Epidermal melanocyte (primary cell): ENCODE measurements around the gene VWA7.
A peak's percentile ranks its signal among the peaks of the same experiment; 100 is the strongest.
"Not testable (repeated sequence)": the region's sequence is repeated elsewhere in the genome, so short reads cannot be mapped to it uniquely, and the experiment has no call there.

Source experiments
- DNase-seq: peaks from one replicate; pipeline ENCODE4 v3.0.0; 2011; ENCODE audit warnings: low spot score; ENCODE audit not compliant: insufficient read length

The VWA7 gene, protein sequence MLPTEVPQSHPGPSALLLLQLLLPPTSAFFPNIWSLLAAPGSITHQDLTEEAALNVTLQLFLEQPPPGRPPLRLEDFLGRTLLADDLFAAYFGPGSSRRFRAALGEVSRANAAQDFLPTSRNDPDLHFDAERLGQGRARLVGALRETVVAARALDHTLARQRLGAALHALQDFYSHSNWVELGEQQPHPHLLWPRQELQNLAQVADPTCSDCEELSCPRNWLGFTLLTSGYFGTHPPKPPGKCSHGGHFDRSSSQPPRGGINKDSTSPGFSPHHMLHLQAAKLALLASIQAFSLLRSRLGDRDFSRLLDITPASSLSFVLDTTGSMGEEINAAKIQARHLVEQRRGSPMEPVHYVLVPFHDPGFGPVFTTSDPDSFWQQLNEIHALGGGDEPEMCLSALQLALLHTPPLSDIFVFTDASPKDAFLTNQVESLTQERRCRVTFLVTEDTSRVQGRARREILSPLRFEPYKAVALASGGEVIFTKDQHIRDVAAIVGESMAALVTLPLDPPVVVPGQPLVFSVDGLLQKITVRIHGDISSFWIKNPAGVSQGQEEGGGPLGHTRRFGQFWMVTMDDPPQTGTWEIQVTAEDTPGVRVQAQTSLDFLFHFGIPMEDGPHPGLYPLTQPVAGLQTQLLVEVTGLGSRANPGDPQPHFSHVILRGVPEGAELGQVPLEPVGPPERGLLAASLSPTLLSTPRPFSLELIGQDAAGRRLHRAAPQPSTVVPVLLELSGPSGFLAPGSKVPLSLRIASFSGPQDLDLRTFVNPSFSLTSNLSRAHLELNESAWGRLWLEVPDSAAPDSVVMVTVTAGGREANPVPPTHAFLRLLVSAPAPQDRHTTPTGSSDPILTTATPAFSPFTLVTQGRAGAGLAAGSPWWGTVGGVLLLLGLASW

DNA sequence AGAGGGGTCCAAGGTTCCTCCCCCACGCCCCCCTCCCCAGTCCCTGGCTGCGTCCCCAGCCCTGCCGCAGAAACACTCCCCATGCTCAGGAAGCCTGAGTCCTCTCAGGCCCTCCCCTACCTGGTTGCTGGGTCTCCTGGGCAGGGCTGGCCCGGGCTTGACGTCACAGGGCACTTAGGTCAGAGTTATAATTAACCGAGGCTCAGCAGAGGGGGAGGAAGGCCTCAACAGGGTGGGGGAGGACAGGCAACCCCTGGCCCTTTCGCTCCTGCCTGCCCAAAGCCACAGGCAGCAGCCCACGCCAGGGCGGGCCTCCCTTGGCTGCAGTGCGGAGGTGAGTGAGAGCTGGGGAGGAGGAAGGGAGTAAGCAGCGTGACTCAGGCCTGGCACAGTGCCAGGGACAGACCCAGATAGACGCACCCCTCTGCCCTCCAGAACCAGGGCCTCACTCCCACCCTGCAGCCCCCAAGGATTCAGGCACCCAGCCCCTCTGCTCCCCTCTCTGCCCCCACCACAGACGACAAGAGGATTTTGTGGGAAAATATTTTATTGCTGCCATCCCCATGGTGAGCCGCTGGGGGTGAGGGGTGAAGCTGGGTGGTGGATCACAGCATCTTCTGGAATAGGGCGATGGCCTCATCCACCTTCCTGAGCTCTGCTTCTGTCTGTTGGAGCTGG is at the start of gene VWA7:
Gene VWA7, minus strand, starts transcription at position 340 of the 678 bp plus-strand sequence. CDS start 549 bp downstream, outside the sequence.
- no peak for DNase-seq

DNA sequence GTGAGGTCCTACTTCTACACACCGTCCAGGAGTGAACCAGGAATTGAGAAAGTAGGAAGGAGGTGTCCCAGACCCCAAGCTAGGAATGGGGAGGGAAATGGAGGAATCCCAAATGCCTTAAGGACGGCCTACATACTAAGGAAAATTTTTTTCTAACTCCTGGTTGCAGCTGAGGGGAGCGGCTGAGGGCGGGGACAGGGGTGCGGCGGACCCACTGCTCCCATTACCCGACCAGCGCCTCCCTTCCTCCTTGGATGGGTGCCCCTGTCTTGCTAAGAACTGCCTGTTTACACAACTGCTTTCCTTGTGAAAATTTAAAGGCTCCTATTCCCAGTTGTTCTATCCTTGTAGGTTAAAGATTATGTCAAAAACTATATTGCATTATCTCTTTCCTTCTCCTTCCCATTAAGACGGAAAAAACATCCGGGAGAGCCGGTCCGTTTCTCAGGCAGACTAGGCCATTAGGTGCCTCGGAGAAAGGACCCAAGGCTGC is 49.7 kb upstream of the VWA7 start:
- DNase-seq = peak; percentile 68

DNA sequence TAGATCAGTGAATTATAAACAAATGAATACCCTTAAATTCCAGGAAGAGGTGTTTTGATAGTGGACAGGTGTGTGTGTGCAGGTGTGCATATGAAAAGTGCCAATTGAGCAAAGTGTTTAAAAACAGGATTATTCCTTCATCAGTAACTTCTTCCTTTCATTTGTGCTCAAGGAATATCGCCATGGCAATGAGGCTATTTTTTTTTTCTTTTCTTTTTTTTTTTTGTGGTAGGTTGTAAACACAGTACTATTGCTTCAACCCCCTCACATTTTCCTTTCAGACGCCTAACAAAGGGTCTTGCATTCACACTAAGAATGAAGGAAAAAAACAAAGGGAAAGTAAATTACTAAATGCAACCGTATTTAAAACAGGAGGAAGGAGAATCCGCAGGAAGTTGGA is 48.4 kb upstream of the VWA7 start:
- DNase-seq = no peak

DNA sequence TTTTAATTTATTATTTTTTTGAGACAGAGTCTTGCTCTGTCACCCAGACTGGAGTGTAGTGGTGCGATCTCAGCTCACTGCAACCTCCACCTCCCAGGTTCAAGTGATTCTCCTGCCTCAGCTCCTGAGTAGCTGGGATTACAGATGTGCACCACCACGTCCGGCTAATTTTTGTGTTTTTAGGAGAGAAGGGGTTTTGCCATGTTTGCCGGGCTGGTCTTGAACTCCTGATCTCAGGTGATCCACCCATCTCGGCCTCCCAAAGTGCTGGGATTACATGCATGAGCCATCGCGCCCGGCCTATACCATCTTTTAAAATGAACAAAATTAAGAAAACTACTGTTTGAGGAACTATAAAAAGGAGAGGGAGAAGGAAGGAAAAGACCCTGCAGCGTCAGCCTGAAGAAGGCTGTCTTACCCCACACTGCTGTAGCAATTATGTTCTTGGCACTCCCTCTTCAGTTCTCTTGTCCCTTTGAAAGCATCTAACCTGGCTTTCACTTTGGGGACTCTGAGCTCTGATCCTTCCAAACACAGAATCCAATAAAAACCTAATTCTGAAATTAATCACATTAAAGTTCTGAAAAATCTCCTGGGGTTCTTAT is 46.6 kb upstream of the VWA7 start:
- DNase-seq = not testable (repeated sequence)

DNA sequence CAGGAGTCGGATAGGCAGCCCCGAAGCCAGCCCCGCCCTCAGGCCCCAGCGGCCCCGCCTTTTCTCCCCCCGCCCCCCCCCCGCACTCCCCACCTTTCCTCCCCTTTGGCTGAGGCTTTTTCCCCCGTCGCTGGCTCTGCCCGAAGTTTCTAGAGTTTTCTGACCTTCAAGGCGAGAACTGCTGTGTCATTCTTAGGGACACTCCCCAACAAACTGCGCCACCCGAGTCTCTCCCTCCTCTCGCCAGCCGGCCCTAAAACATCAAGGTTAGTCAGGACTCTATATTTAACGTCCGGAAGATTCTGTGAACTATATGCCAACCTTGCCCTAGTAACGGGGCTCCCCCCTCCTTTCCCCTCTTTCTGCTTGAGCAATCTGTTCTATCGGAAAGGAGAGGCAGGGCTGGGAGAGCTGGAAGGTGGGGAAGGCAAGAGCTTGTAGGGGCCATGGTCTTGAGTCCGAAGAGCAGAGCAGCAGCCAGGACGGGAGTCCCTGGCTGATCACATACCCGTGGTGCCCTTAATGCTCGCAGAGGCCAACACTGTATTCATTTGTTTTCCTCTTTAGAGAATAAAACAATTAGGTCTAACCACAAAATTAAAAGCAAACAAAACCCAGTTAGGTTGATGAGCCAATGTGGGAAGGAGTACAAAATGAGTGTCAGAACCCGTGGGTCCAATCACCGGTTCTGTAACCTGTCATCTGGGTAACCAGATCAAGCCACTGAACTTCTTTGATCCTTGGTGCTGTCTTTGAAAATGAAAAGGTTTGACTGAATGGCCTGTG is 45.1 kb upstream of the VWA7 start:
- DNase-seq = no peak

DNA sequence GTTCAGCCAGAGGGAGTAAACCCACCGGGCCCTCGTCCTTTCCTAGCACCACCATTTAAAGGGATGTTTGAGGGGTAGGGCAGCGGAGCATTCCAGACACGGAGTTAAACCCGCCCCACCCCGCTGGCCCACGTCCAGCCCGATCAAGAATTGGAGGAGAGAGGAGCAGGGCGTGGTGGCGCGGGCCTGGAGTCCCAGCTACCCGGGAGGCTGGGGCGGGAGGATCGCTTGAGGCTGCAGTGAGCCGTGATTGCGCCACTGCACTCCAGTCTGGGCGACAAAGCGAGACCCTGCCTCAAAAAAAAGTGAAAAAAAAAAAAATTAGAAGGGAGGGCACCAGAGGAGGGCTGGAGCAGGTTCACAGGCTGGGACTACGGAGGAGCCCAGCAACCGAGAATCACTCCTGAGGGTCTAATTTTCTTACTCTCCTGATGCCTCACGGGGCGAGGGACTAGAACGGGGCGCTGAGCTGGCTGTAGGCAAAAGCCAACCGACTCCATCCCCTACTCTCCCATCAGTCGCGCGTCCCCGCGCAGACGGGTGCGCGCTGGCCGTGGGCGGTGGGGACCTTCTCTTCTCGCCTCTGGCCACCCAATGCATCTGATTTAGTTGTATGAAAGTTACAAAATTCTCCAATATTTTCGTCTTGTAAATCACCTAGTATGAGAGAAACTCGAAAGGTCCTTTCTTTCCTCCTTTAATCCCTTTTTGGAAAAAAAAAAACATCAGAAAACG is 44.3 kb upstream of the VWA7 start:
- no peak for DNase-seq

DNA sequence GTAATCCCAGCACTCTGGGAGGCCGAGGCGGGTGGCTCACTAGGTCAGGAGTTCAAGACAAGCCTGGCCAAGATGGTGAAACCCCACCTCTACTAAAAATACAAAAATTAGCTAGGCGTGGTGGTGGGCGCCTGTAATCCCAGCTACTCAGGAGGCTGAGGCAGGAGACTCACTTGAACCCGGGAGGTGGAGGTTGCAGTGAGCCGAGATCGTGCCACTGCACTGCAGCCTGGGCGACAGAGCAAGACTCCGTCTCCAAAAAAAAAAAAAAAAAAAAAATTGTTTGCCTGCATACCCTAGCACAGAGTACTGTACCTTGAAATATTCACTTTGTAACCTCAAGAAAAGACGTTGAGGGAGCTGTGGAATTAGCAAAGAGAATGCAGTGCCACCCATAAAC is 43.3 kb upstream of the VWA7 start:
- not testable (repeated sequence) for DNase-seq

DNA sequence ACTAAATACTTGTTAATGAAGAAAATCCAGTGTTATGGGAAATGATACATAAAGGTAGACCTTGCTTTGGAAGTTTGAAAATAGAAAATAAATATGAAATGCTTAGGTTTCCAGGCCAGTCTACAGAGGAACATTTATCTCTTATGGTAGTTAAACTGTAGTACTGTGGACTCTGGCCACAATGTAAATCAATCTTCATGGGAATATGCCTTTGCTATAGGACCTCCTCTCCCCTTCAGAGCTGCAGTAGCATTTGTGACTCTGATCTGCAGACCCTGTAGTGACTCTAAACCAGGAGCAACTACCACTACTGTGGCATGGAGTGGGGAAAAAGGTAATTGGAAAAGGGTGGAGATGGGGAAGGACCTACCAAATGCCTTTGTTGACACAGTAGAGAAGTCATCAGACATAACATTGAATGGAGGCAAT is 42.8 kb upstream of the VWA7 start:
- no peak for DNase-seq

DNA sequence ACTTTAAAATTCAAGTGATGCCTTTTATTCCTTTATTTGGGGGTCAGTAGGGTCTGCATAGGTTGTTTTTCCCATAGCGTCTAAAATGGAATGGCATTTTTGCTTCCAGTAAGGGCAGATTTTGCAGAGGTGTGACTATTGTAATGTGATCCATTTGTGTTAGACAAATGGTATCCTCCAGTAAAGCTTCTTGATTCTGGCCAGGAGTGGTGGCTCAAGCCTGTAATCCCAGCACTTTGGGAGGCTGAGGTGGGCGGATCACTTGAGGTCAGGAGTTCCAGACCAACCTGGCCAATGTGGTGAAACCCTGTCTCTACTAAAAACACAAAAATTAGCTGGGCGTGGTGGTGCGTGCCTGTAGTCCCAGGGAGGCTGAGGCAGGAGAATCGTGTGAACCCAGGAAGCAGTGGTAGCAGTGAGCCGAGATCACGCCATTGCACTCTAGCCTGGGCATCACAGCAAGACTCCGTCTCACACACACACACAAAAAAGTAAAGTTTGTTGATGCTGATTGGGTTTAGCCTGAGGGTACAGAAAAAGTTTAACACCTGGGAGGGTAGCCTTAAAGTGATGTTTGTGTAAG is 40.9 kb upstream of the VWA7 start:
- not testable (repeated sequence) for DNase-seq

DNA sequence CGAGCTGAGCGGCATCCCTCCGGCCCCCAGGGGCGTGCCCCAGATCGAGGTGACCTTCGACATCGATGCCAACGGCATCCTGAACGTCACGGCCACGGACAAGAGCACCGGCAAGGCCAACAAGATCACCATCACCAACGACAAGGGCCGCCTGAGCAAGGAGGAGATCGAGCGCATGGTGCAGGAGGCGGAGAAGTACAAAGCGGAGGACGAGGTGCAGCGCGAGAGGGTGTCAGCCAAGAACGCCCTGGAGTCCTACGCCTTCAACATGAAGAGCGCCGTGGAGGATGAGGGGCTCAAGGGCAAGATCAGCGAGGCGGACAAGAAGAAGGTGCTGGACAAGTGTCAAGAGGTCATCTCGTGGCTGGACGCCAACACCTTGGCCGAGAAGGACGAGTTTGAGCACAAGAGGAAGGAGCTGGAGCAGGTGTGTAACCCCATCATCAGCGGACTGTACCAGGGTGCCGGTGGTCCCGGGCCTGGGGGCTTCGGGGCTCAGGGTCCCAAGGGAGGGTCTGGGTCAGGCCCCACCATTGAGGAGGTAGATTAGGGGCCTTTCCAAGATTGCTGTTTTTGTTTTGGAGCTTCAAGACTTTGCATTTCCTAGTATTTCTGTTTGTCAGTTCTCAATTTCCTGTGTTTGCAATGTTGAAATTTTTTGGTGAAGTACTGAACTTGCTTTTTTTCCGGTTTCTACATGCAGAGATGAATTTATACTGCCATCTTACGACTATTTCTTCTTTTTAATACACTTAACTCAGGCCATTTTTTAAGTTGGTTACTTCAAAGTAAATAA is 40.2 kb upstream of the VWA7 start:
- not testable (repeated sequence) for DNase-seq

DNA sequence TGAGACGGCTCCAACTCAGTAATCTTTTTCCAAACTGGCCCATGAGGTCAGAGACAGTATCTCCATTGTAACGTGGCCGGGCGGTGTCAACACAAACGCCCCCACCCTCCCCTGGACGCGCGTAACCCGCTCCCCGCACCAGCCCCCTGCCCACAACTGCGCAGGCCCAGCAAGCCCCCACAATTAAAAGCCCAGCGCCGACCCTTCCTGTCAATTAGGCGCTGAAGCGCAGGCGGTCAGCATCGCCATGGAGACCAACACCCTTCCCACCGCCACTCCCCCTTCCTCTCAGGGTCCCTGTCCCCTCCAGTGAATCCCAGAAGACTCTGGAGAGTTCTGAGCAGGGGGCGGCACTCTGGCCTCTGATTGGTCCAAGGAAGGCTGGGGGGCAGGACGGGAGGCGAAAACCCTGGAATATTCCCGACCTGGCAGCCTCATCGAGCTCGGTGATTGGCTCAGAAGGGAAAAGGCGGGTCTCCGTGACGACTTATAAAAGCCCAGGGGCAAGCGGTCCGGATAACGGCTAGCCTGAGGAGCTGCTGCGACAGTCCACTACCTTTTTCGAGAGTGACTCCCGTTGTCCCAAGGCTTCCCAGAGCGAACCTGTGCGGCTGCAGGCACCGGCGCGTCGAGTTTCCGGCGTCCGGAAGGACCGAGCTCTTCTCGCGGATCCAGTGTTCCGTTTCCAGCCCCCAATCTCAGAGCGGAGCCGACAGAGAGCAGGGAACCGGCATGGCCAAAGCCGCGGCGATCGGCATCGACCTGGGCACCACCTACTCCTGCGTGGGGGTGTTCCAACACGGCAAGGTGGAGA is 38.1 kb upstream of the VWA7 start, which contains the start of the genes HSPA1A and HSPA1L:
Gene HSPA1A, plus strand, starts transcription at position 519 of the 814 bp plus-strand sequence. Its CDS starts 214 bp downstream, at position 733.
Gene HSPA1L, minus strand, starts transcription at position 259 of the 814 bp plus-strand sequence. CDS start 3,311 bp downstream, outside the sequence.
- peak; percentile 93 for DNase-seq

DNA sequence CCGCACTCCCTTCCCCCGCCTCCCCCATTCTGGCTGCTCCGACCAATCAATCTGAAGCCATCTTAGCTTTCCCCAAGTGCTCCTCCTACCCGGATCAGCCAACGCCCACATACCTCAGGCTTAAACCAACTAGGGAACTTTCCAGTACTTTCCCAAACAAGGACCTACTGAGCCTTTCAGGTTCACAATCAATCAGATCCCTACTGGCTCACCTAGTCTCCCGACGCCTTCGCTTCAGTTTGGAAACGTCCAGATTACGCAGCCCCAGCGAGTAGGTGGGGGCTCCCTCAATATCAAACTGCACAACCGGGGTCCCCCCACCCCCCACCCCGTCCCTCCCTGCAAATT is 37.5 kb upstream of the VWA7 start:
- peak; percentile 88 for DNase-seq

DNA sequence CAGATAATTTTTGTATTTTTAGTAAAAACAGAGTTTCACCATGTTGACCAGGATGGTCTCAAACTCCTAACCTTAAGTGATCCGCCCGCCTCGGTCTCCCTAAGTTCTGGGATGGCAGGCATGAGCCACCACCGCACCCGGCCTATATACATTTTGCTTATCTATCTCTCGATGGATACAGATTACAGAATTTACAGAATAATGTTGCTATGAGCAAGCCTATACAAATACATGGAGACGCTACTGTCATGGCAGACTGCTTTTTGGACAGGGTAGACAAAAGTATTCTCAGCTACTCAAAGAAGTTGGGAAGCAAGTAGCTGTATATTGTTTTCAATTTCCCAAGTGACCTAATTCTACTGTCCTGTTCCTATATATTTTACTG is 36.3 kb upstream of the VWA7 start:
- no peak for DNase-seq

DNA sequence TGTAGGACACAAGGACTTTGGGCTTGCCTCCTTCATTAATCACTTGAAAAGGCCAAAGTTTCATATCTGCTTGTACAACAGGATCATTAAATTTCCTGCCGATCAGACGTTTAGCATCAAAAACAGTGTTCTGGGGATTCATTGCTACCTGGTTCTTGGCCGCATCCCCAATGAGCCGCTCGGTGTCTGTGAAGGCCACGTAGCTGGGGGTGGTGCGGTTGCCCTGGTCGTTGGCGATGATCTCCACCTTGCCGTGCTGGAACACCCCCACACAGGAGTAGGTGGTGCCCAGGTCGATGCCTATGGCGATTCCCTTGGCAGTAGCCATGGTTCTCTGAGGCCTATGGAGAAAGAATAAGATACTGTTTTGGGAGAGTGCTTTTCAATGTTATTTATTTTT is 34.5 kb upstream of the VWA7 start:
- DNase-seq = no peak

DNA sequence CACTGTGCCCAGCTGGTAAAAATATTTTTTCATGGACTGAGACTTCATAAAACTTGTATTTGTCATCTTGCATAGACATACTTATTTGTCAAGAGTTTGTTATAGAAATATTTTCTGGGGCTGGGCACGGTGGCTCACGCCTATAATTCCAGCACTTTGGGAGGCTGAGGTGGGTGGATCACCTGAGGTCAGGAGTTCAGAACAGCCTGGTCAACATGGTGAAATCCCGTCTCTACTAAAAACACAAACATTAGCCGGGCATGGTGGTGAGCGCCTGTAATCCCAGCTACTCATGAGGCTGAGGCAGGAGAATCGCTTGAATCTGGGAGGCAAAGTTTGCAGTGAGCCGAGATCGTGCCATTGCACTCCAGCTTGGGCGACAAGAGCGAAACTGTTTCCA is 31.5 kb upstream of the VWA7 start:
- DNase-seq = not testable (repeated sequence)

DNA sequence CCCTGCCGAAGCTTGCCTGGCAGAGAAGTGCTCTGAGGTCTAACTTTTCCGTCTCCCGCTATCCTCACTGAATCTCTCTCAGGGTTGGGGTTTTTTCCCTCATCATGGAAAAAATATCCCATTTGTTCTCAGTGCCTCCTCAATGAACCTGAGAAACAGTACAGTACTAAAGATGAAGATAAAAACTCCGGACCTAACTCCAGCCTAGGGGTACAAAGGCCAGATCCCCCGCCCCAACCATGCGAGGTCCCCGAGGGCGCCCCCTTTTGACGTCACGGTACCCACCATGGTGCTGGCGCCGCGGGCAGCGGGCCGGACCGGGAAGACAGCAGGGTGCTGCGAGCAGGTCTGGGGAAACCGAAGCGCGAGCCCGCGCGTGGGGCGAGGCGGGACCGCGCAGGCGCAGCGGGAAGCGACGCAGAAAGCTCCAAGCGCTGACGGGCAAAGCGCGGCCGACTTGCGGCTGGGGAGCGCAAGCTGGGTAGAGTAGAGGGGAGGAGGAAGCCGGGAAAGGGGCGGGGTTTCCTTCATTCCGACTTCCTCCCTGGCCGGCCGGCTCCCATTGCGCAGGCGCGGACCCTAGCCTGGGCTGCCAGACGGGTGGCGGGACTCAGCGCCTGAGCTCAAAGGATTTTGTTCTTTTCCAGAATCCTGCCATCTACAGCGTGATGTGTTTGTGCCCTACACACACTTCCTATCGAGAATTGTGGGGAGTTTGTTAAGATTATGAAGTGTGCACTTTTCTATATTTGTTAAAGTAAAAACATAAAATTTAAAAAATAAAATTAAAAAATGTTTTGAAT is 29.5 kb upstream of the VWA7 start, which contains the start of gene LSM2:
Gene LSM2, minus strand, starts transcription at position 497 of the 803 bp plus-strand sequence. Its CDS starts 209 bp downstream, at position 288.
- peak; percentile 94 for DNase-seq
